Panc1 (cell line): ENCODE measurements around the gene UBE2E2. TPM values are rescaled to one million over a fixed set of nuclear protein-coding genes. Genes with fewer than 3 reads are reported as not detected.

ENCODE experiments used
- ATAC-seq: fragments of 200-7000 bp; cut with Tn5 transposase; 2 replicates; pipeline ENCODE4 v1.9.1; 2020; ENCODE audit warnings: mild to moderate bottlenecking, moderate library complexity
- BruUV-seq: library from RNA; stranded (reverse); fragments of 400-500 nt; replicated peaks from 2 replicates; lab custom pipeline; 2021; lab: Mats Ljungman, UMichigan
- CTCF ChIA-PET: fragments of 300-600 bp; sonication (Branson Sonifier 250); formaldehyde crosslinking; loops from one replicate; lab custom pipeline; 2022; ENCODE audit warnings: antibody characterized with exemption; lab: Charles Lee
- POLR2A ChIA-PET: fragments of 300-600 bp; sonication (Branson Sonifier 250); formaldehyde crosslinking; loops from one replicate; lab custom pipeline; 2022; ENCODE audit warnings: antibody characterized with exemption; lab: Charles Lee
- DNase-seq: peaks from one replicate; pipeline ENCODE4 v3.0.0-alpha.2; 2010; ENCODE audit warnings: low read depth, low spot score
- H3K27ac ChIP-seq: 2 replicates; pipeline ENCODE4 v1.5.1; 2011; ENCODE audit warnings: mild to moderate bottlenecking, low read length, inconsistent platforms
- H3K27me3 ChIP-seq: fragments of 200-500 bp; sonication (Bioruptor generic); 2 replicates; pipeline ENCODE4 v1.6.0; 2014; ENCODE audit warnings: low read length, inconsistent platforms; ENCODE audit not compliant: control insufficient read depth, insufficient read depth
- H3K36me3 ChIP-seq: fragments of 200-500 bp; sonication (Bioruptor generic); 2 replicates; pipeline ENCODE4 v1.5.1; 2014; ENCODE audit warnings: inconsistent platforms, mild to moderate bottlenecking, low read length, moderate library complexity; ENCODE audit not compliant: control insufficient read depth, insufficient read depth
- H3K4me1 ChIP-seq: 2 replicates; pipeline ENCODE4 v1.5.1; 2011; ENCODE audit warnings: inconsistent platforms, mild to moderate bottlenecking, low read length, moderate library complexity; ENCODE audit not compliant: control insufficient read depth, insufficient read depth
- H3K4me3 ChIP-seq, 2 experiments: 2 replicates each; pipeline ENCODE4 v1.5.1; 2011 to 2012; ENCODE audit warnings: low read depth in 2 of 2, low read length in 2 of 2, mild to moderate bottlenecking in 2 of 2, inconsistent platforms in 1 of 2, moderate library complexity in 1 of 2
- H3K9me3 ChIP-seq: fragments of 200-500 bp; sonication (Bioruptor generic); 2 replicates; pipeline ENCODE4 v1.5.1; 2014; ENCODE audit warnings: low read depth, mild to moderate bottlenecking, inconsistent platforms, low read length, moderate library complexity; ENCODE audit not compliant: control insufficient read depth, insufficient read depth
- CTCF ChIP-seq: fragments of 450-650 bp; IDR thresholded peaks from 2 replicates; pipeline ENCODE4 v1.5.1; 2017; ENCODE audit warnings: mild to moderate bottlenecking
- POLR2AphosphoS5 ChIP-seq: IDR thresholded peaks from 2 replicates; pipeline ENCODE4 v1.6.1; 2012; ENCODE audit warnings: mild to moderate bottlenecking, low read depth, low read length, moderate library complexity
- REST ChIP-seq, 2 experiments: IDR thresholded peaks; 2 replicates each; pipeline ENCODE4 v1.6.1; 2011 to 2012; ENCODE audit warnings: low read depth in 2 of 2, control low read depth in 1 of 2, low read length in 1 of 2, mild to moderate bottlenecking in 1 of 2, moderate library complexity in 1 of 2; ENCODE audit not compliant: insufficient read depth in 1 of 2
- SIN3A ChIP-seq: IDR thresholded peaks from 2 replicates; pipeline ENCODE4 v1.6.1; 2012; ENCODE audit warnings: low read depth, mild to moderate bottlenecking, low read length, moderate library complexity, borderline replicate concordance; ENCODE audit not compliant: insufficient read depth
- TCF7L2 ChIP-seq: IDR thresholded peaks from 2 replicates; pipeline ENCODE4 v1.6.1; 2011; ENCODE audit warnings: mild to moderate bottlenecking, low read depth, low read length, inconsistent platforms
- in situ Hi-C: cut with HindIII; loops from 2 replicates; pipeline ENCODE4 v1.10.0; 2016; ENCODE audit warnings: low sequenced_read_pairs, low pct_unique_long_range_greater_than_20kb
- intact Hi-C: fragments of 100-400 bp; cut with micrococcal nuclease; formaldehyde crosslinking; loops from one replicate; pipeline ENCODE4 v1.10.0; 2022; ENCODE audit not compliant: unreplicated experiment
- total RNA-seq: library from RNA; stranded (reverse); gene quantifications from one replicate; pipeline ENCODE4 v1.2.1, GENCODE V29; 2021; ENCODE audit not compliant: unreplicated experiment

UBE2E2 gene
- total RNA-seq, 1 experiment from 2014 or later, result 38.2 TPM

- Histone ChIP-seq H3K4me3 (no peak overlapping the region), H3K9me3 (0 out of 2 replicates have a peak, but pooled peaks cover 3% of the 10 kb centered on the region), H3K4me1 (no peaks in the 10 kb centered on the region), H3K27me3 (no peaks in the 10 kb centered on the region), H3K27ac (no peak overlapping the region), H3K36me3 (no peaks in the 10 kb centered on the region)
- ATAC-seq, result no peak
- ChIA-PET CTCF (no interaction called here), POLR2A (interaction anchor here (0.6 kb wide), 1 partner anchor 125 kb away, joined by 3 read pairs; no protein-coding TSS in a partner anchor)
- no peak for TF ChIP-seq TCF7L2
- intact Hi-C loops (no loop called here), in situ Hi-C loops (no loop called here)
- DNase-seq, result no peak
- BruUV-seq, result no TSS peak
These were observed 85.6 kb downstream of the UBE2E2 start for GRCh38 chr3:23288715-23289114.

- Histone ChIP-seq H3K9me3 (no peaks in the 10 kb centered on the region), H3K4me1 (no peaks in the 10 kb centered on the region), H3K27ac (no peak overlapping the region), H3K27me3 (no peaks in the 10 kb centered on the region), H3K36me3 (no peaks in the 10 kb centered on the region), H3K4me3 (no peak overlapping the region)
- intact Hi-C loops (no loop called here), in situ Hi-C loops (no loop called here)
- no peak for ATAC-seq
- POLR2A ChIA-PET, result no interaction called here
- CTCF ChIA-PET, result interaction anchor here (0.7 kb wide), 1 partner anchor 141 kb away, joined by 5 read pairs; no protein-coding TSS in a partner anchor
- TF ChIP-seq TCF7L2 (no peak), SIN3A (no peak), CTCF (no peak), REST (IDR thresholded peaks at IDR 0.05; ENCODE audit: insufficient read depth in 1 of 2, low read depth in 2 of 2, low read length in 1 of 2) (no peak), POLR2AphosphoS5 (no peak)
- no peak for DNase-seq
- no TSS peak for BruUV-seq
These were observed 89.3 kb downstream of the UBE2E2 start for GRCh38 chr3:23292432-23292831.

- ChIA-PET POLR2A (no interaction called here), CTCF (no interaction called here)
- Histone ChIP-seq H3K27me3 (no peaks in the 10 kb centered on the region), H3K9me3 (no peaks in the 10 kb centered on the region), H3K4me3 (no peak overlapping the region), H3K27ac (no peak overlapping the region), H3K4me1 (no peaks in the 10 kb centered on the region), H3K36me3 (no peaks in the 10 kb centered on the region)
- intact Hi-C loops (no loop called here), in situ Hi-C loops (no loop called here)
- no peak for ATAC-seq
- DNase-seq, result no peak
- TF ChIP-seq REST (IDR thresholded peaks at IDR 0.05; ENCODE audit: insufficient read depth in 1 of 2, low read depth in 2 of 2, low read length in 1 of 2) (no peak), TCF7L2 (no peak), SIN3A (no peak), POLR2AphosphoS5 (no peak), CTCF (no peak)
- no TSS peak for BruUV-seq
These were observed 91.8 kb downstream of the UBE2E2 start for GRCh38 chr3:23294770-23295387.
